Adrenal gland (tissue), 12 donors: Measurements from ENCODE around the gene ZRANB1. TPM values are rescaled to one million over a fixed set of nuclear protein-coding genes. Genes with fewer than 3 reads are reported as not detected.

Experiments
- DNase-seq, 7 donors: peaks; one replicate each; pipeline ENCODE4 v3.0.0-alpha.2; 2019 to 2020
- H3K27ac ChIP-seq, 5 donors: fragments of 200-600 bp; sonication (generic) in 4 of 5; 1 replicate in 3 of 5; 2 replicates in 2 of 5; pipeline versions ENCODE4 v1.5.1 to v1.8.0; 2016 to 2020; ENCODE audit warnings: mild to moderate bottlenecking in 1 of 5
- H3K27me3 ChIP-seq: fragments of 200-600 bp; 2 replicates; pipeline ENCODE4 v1.8.0; 2021
- H3K36me3 ChIP-seq, 2 donors: fragments of 200-600 bp; replicated peaks in 1 of 2; 1 replicate in 1 of 2; 2 replicates in 1 of 2; pipeline versions ENCODE4 v1.5.1 to v1.8.0; 2018 to 2022
- H3K4me1 ChIP-seq, 2 donors: fragments of 200-600 bp; replicated peaks in 1 of 2; 1 replicate in 1 of 2; 2 replicates in 1 of 2; pipeline versions ENCODE4 v1.5.1 to v1.8.0; 2018 to 2021
- H3K4me3 ChIP-seq, 4 donors: fragments of 200-600 bp; sonication (generic) in 3 of 4; one replicate each; pipeline ENCODE4 v1.5.1; 2016 to 2018
- H3K9me3 ChIP-seq, 3 donors: fragments of 200-600 bp; sonication (generic) in 1 of 3; replicated peaks in 1 of 3; 1 replicate in 2 of 3; 2 replicates in 1 of 3; pipeline versions ENCODE4 v1.5.1 to v1.8.0; 2016 to 2021
- CTCF ChIP-seq, 6 experiments: fragments of 450-650 bp in 4 of 6; fragments of 200-600 bp in 2 of 6; sonication (generic) in 1 of 6; IDR thresholded peaks; 1 replicate in 5 of 6; 2 replicates in 1 of 6; pipeline versions ENCODE4 v1.5.1 to v1.8.0; 2016 to 2021; ENCODE audit warnings: antibody characterized with exemption in 6 of 6, mild to moderate bottlenecking in 2 of 6, moderate library complexity in 1 of 6
- POLR2A ChIP-seq, 2 donors: fragments of 450-650 bp; IDR thresholded peaks; one replicate each; pipeline ENCODE4 v1.6.1; 2017; ENCODE audit warnings: antibody characterized with exemption in 2 of 2, mild to moderate bottlenecking in 2 of 2, moderate library complexity in 1 of 2
- WGBS, 4 donors: extraction: QIAGEN DNeasy Blood & Tissue Kit in 2 of 4; methylation state at CpG; one replicate each; pipeline versions ENCODE4 v1.1.5 to v1.1.7; 2013 to 2017; 5-methylcytosine and 5-hydroxymethylcytosine counted together
- intact Hi-C, 2 donors: fragments of 100-400 bp; cut with DNase I; formaldehyde crosslinking; loops; one replicate each; pipeline versions ENCODE4 v1.14.1 to v1.15.0; 2022 to 2023
- polyA plus RNA-seq, 3 donors: library from polyadenylated mRNA; stranded (reverse); fragments of 200-250 nt in 2 of 3; fragments of 350-450 nt in 1 of 3; fragmentation: Illumina TruSeq in 1 of 3; extraction: RNeasy Lipid Tissue Mini Kit (QIAGEN cat#74804) in 1 of 3; gene quantifications; one replicate each; pipeline ENCODE4 v1.2.3, GENCODE V29; 2013 to 2014
- total RNA-seq, 9 donors: library from RNA; depleted of rRNA in 4 of 9; stranded (reverse); fragments of >200 nt in 4 of 9; fragments of 120-200 nt in 1 of 9; fragmentation: NEBNext Ultra II Directional in 1 of 9; extraction: Animal tissue kit (Norgen Biotek cat#: 25700) in 1 of 9; gene quantifications; one replicate each; pipeline versions ENCODE4 v1.1.0 to v1.2.4, GENCODE V29; 2013 to 2023
- donor health status: healthy with polysubstance abuse.
- donor health status: Bipolar disorder and iron deficiency.
- donor health status: DM: yes; HTN: yes; CAD: no.
- donor health status: DM: no; HTN: no; CAD: no.
- donor health status: DM: no; HTN: no; CAD: no.
- donor health status: DM: yes; HTN: yes; CAD: no.

The ZRANB1 gene
- total and polyA plus RNA-seq, 12 donors = 20.2 to 64.7 (median 38.0) TPM

GRCh38 chr10:124990671-124991625 is 49.0 kb downstream of the ZRANB1 start:
- intact Hi-C loops = loop anchor here (5.0 to 10.0 kb wide), 2 partner anchors 64 to 71 kb away; no protein-coding TSS in a partner anchor
- 81 to 89% (median 86%) methylated on average over 9 to 14 of the region's 14 CpGs for WGBS, 4 donors
- no peak overlapping the region for H3K4me3 ChIP-seq

GRCh38 chr10:124991835-124992234 is 49.9 kb downstream of the ZRANB1 start:
- no peaks in the 10 kb centered on the region for H3K27me3 ChIP-seq
- intact Hi-C loops = loop anchor here (5.0 to 10.0 kb wide), 2 partner anchors 63 to 70 kb away; no protein-coding TSS in a partner anchor
- H3K27ac ChIP-seq = no peak overlapping the region
- H3K4me3 ChIP-seq = no peak overlapping the region
- H3K36me3 ChIP-seq = peaks cover 0 to 83% of the 10 kb centered on the region in 2 donors
- TF ChIP-seq CTCF (IDR thresholded peaks at IDR 0.05) (no peak), POLR2A (IDR thresholded peaks at IDR 0.05) (no peak)
- no peaks in the 10 kb centered on the region for H3K9me3 ChIP-seq
- H3K4me1 ChIP-seq = peaks cover 0 to 13% of the 10 kb centered on the region in 2 donors
- 86 to 95% (median 91%) methylated on average over 4 of the region's 4 CpGs for WGBS, 4 donors
- DNase-seq = peak in 1 of 7 donors; percentile 45

More at GRCh38 chr10:124990671-124991625, 49.0 kb downstream of the ZRANB1 start:
- no peak for TF ChIP-seq POLR2A (IDR thresholded peaks at IDR 0.05)
- no peak for TF ChIP-seq CTCF (IDR thresholded peaks at IDR 0.05)
- Histone ChIP-seq H3K27me3 (no peaks in the 10 kb centered on the region), H3K9me3 (no peaks in the 10 kb centered on the region), H3K4me1 (peaks cover 0 to 13% of the 10 kb centered on the region in 2 donors), H3K27ac (peak overlapping the region in 1 of 5 donors; percentile 3), H3K36me3 (peaks cover 0 to 83% of the 10 kb centered on the region in 2 donors)
- peak in 2 of 7 donors; percentile 16 to 54 for DNase-seq

DNA sequence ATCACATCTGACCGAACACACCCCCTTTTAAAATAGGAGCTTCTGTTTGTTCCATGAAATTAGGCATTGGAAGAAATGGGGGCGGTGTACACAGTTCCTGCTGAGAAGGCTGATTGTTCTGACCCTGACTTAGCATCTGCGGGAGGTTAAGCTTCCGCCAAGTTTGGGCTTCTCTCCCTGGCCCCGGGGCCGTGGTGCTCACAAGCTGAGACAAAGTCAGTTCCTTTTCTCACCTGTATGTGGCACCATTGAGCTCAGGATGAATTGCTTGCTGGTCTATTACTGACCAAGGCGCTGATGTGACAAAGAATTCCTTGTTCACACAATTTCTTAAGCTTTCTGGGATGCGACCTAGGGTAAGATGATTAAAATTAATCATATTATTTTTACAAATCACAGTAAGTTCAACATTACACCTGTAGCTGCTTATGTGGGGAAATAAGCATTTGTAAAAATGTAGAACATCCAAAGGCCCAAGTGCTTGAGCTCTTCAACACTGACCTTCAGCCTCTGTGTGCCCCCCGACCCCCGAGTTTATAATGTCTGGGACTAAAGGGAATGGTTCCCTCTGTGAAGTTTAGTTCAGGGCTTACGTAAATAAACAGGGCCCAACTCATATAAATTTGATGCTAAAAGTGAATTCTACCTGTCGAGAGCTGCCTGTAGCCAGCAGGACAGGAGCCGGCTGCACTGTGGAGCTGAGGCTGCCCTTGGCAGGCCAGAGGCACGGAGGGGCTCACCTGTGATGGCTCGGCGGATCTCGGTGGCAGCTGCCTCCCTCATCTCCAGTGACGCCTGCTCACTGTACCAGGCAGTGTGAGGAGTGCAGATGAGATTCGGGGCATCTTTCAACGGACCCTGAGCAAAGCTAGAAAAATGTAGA is 50.8 kb downstream of the ZRANB1 start:
- TF ChIP-seq CTCF (IDR thresholded peaks at IDR 0.05) = peak; percentile 66 to 90 (median 85)
- TF ChIP-seq POLR2A (IDR thresholded peaks at IDR 0.05) = no peak

More for the DNA sequence above, 50.8 kb downstream of the ZRANB1 start:
- H3K9me3 ChIP-seq = no peaks in the 10 kb centered on the region
- H3K36me3 ChIP-seq = peaks cover 0 to 85% of the 10 kb centered on the region in 2 donors
- H3K27me3 ChIP-seq = no peaks in the 10 kb centered on the region
- WGBS, 4 donors = 54 to 60% (median 58%) methylated on average over 18 to 20 of the region's 20 CpGs
- no peak overlapping the region for H3K4me3 ChIP-seq
- H3K27ac ChIP-seq = peak overlapping the region in 2 of 5 donors; percentile 44 to 54
- intact Hi-C loops = loop anchor here (5.0 to 10.0 kb wide), 2 partner anchors 62 to 70 kb away; no protein-coding TSS in a partner anchor
- peaks cover 0 to 11% of the 10 kb centered on the region in 2 donors for H3K4me1 ChIP-seq
- peak; percentile 79 to 92 (median 86) for DNase-seq
